HG03521 (cell line): ENCODE measurements around the gene LPP.

Experiments
- ATAC-seq: cut with Tn5 transposase; IDR thresholded peaks from one replicate; pipeline ENCODE4 v1.9.1; 2021; ENCODE audit warnings: mild to moderate bottlenecking, moderate library complexity; ENCODE audit not compliant: unreplicated experiment

LPP gene

GRCh38 chr3:188533612-188534357, 379.8 kb downstream of the LPP start:
- ATAC-seq, result no peak

GRCh38 chr3:188534633-188535032, 380.7 kb downstream of the LPP start:
- ATAC-seq, result no peak

GRCh38 chr3:188537606-188538005, 383.6 kb downstream of the LPP start:
- ATAC-seq, result no peak

- no peak for ATAC-seq
These were observed 385.1 kb downstream of the LPP start for GRCh38 chr3:188539037-188539436.

GRCh38 chr3:188539631-188540194, 385.8 kb downstream of the LPP start:
- no peak for ATAC-seq

- ATAC-seq, result no peak
These were observed 388.2 kb downstream of the LPP start for GRCh38 chr3:188542196-188542595.

- ATAC-seq, result no peak
These were observed 390.1 kb downstream of the LPP start for GRCh38 chr3:188544012-188544411.

GRCh38 chr3:188546835-188547670, 393.1 kb downstream of the LPP start:
- no peak for ATAC-seq

- no peak for ATAC-seq
These were observed 399.6 kb downstream of the LPP start for GRCh38 chr3:188553569-188553968.

GRCh38 chr3:188554404-188554803, 400.4 kb downstream of the LPP start:
- no peak for ATAC-seq

- ATAC-seq, result no peak
These were observed 403.3 kb downstream of the LPP start for GRCh38 chr3:188557235-188557634.

GRCh38 chr3:188558343-188559071, 404.6 kb downstream of the LPP start:
- no peak for ATAC-seq

GRCh38 chr3:188559072-188559429, 405.1 kb downstream of the LPP start:
- no peak for ATAC-seq

GRCh38 chr3:188559856-188560255, 405.9 kb downstream of the LPP start:
- ATAC-seq, result no peak

GRCh38 chr3:188562144-188562543, 408.2 kb downstream of the LPP start:
- no peak for ATAC-seq

- no peak for ATAC-seq
These were observed 413.7 kb downstream of the LPP start for GRCh38 chr3:188567478-188568195.

- no peak for ATAC-seq
These were observed 414.8 kb downstream of the LPP start for GRCh38 chr3:188568736-188569135.

- ATAC-seq, result no peak
These were observed 417.7 kb downstream of the LPP start for GRCh38 chr3:188571531-188572095.

- no peak for ATAC-seq
These were observed 419.5 kb downstream of the LPP start for GRCh38 chr3:188573291-188573940.

- ATAC-seq, result no peak
These were observed 420.0 kb downstream of the LPP start for GRCh38 chr3:188573956-188574355.
